HG03571 (cell line): Measurements from ENCODE around the gene HMGCS2.

Source experiments
- ATAC-seq: cut with Tn5 transposase; IDR thresholded peaks from one replicate; pipeline ENCODE4 v1.9.1; 2021; ENCODE audit not compliant: unreplicated experiment

Gene HMGCS2

GRCh38 chr1:119768778-119769177 is at the start of gene HMGCS2:
Gene HMGCS2 (minus strand): TSS chr1:119768905. CDS start chr1:119768844, 61 bp downstream.
- ATAC-seq, result no peak

GRCh38 chr1:119818181-119818580 is 49.5 kb upstream of the HMGCS2 start:
- no peak for ATAC-seq

GRCh38 chr1:119816407-119816806 is 47.7 kb upstream of the HMGCS2 start:
- no peak for ATAC-seq

- ATAC-seq, result no peak
These were observed 47.2 kb upstream of the HMGCS2 start for GRCh38 chr1:119815928-119816327.

GRCh38 chr1:119815361-119815760 is 46.7 kb upstream of the HMGCS2 start:
- ATAC-seq, result no peak

GRCh38 chr1:119814288-119814687 is 45.6 kb upstream of the HMGCS2 start:
- no peak for ATAC-seq

- ATAC-seq, result no peak
These were observed 43.4 kb upstream of the HMGCS2 start for GRCh38 chr1:119811985-119812557.

GRCh38 chr1:119811387-119811786 is 42.7 kb upstream of the HMGCS2 start, which contains the start of gene REG4:
Gene REG4 (minus strand): TSS chr1:119811460. CDS start chr1:119808769, 2,691 bp downstream.
- no peak for ATAC-seq

GRCh38 chr1:119808972-119809550 is 40.4 kb upstream of the HMGCS2 start:
- ATAC-seq, result no peak

- ATAC-seq, result no peak
These were observed 39.8 kb upstream of the HMGCS2 start for GRCh38 chr1:119808491-119808890.

GRCh38 chr1:119806489-119806888 is 37.8 kb upstream of the HMGCS2 start:
- no peak for ATAC-seq

- no peak for ATAC-seq
These were observed 37.0 kb upstream of the HMGCS2 start for GRCh38 chr1:119805746-119806145.

- no peak for ATAC-seq
These were observed 36.5 kb upstream of the HMGCS2 start for GRCh38 chr1:119805247-119805646.

- no peak for ATAC-seq
These were observed 31.0 kb upstream of the HMGCS2 start for GRCh38 chr1:119799599-119800177.

- no peak for ATAC-seq
These were observed 30.3 kb upstream of the HMGCS2 start for GRCh38 chr1:119799003-119799402.

- ATAC-seq, result no peak
These were observed 28.9 kb upstream of the HMGCS2 start for GRCh38 chr1:119797606-119798005.

- ATAC-seq, result no peak
These were observed 28.5 kb upstream of the HMGCS2 start for GRCh38 chr1:119797162-119797561.

- no peak for ATAC-seq
These were observed 26.8 kb upstream of the HMGCS2 start for GRCh38 chr1:119795261-119796200.

GRCh38 chr1:119794876-119795240 is 26.2 kb upstream of the HMGCS2 start:
- no peak for ATAC-seq

- no peak for ATAC-seq
These were observed 25.6 kb upstream of the HMGCS2 start for GRCh38 chr1:119794230-119794875.

- no peak for ATAC-seq
These were observed 22.7 kb upstream of the HMGCS2 start for GRCh38 chr1:119791377-119791776.
